HG03439 (cell line): Measurements from ENCODE around the gene GLT1D1.

Experiments used
- ATAC-seq: cut with Tn5 transposase; IDR thresholded peaks from one replicate; pipeline ENCODE4 v1.9.1; 2021; ENCODE audit warnings: mild to moderate bottlenecking, moderate library complexity; ENCODE audit not compliant: unreplicated experiment

Gene GLT1D1

DNA sequence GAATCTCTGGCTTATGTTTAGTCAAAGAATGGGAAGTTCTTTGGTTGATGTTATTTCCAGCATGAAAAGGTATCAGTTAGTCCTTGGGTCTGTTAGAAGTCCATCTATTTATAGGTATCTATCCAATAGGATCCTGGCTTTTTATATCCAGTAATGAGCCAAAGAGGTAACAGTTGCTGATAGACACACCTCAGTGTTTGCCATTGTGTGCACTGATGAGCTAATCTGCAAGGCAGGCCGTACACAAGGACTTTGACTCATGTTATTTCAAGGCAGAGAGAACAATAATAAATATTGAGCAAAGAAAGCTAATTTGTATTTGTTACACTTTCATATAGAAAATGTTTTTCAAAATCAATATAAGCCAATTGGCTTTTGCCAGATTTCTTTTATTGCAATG is 56.4 kb downstream of the GLT1D1 start:
- no peak for ATAC-seq

DNA sequence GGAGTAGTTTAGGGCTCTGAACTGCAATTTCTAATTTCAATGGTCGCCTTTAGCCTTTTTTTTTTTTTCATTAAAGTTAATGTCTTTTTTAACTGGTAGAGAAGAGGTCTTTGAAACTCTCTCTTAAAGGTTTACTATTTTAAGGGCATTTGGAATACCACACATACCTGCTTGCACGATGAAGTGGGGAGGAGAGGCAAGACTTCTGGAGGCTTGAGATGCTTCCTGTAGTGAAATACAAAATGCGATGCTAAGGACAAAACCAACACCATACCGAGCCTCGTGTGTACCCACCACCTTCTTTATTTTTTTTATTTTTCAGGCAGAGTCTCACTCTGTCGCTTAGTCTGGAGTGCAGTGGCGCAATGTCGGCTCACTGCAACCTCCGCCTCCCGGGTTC is 57.4 kb downstream of the GLT1D1 start:
- no peak for ATAC-seq

DNA sequence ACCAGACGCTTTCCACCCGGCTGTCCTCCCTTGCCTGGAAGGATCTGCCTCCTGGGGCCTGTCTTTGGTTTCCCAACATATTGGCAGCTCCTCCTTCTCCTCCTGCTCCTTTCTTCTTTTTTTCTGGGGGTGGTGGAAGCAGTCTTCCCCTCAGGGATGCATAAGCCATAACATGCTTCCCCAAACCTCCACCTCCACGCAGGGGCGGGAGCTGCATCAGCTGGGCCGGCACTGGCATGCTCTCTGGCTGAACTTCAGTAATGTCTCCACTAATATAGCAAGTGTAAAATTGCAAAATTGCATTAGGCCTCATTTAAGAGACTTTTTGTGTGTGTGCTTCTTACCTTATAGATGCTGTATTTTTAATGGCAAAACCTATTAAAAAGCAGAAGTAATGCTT is 58.6 kb downstream of the GLT1D1 start:
- ATAC-seq, result no peak

DNA sequence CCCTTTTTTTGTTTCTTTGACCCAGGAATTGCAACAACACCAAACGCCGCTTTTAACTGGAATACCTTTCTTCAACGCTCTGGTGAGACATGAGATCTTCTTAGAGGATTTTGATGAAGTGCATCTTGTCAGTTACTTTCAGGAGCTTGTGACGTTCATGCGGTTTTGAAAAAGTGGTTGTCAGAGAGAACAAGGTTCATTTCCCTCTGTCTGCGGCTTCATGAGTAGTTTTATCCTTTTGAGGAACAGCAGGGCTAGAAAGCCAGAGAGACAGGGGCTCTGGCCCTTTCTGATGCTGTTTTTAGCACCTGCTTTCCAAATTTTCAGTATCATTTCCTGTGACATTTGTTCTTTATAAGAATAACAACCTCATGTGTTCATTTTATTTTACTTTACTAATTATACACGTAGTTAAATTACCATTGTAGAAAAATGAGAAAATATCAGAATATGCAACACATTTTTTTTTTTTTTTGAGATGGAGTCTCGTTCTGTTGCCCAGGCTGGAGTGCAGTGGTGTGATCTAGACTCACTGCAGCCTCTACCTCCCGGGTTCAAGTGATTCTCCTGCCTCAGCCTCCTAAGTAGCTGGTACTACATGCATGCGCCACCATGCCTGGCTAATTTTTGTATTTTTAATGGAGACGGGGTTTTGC is 61.8 kb downstream of the GLT1D1 start:
- peak; percentile 77 for ATAC-seq

DNA sequence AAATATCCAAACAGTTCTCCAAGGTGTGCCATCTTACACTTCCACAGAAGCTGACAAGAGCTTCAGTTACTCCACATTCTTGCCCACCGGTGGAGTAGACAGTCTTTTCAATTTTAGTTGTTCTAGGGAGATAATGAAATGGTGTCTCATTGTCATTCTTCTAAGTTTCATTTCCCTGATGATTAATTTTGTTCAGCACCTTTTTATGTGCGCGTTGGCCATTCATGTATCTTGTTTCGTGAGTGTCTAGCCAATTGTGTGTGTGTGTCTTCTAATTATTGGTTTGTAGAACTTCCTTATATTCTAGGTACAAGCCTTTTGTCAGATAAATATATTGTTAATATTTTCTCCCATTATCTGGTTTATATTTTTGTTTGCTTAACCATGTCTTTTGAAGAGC is 63.1 kb downstream of the GLT1D1 start:
- no peak for ATAC-seq

DNA sequence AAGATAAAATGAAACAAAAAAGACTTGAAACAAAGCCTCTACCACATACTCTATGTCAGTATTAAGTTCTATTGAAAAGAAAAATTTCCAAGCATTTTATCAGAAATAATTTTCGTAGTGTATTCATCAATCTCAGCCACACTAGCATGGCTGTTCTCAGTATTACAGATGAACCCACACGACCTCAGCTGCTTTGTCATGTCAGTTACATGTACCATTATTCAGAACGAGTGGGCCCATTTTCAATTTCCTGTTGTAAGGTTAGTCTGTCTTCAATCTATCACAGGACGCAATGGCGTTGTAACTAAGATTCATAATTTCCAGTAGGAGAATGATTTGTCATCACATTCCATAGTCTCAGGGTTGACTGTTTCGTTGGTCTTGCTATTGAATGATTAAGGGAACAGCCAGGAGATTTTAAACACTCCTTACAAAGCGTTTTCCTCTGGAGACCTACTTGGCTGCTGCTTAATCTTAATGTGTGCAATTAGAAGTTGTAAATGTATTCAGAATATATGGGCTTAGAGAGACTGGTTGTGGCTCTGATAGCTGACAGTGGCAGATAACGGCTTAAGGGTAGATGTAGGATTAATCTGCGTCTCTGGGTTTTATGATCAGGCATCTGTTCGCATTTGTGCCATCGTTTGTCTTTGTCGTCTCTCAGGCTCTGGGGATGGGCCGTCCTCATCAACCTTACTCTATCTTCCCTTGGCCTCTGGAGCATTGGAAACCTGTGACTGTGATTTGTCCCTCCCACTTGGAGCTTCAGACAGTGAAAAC is 65.4 kb downstream of the GLT1D1 start:
- no peak for ATAC-seq

DNA sequence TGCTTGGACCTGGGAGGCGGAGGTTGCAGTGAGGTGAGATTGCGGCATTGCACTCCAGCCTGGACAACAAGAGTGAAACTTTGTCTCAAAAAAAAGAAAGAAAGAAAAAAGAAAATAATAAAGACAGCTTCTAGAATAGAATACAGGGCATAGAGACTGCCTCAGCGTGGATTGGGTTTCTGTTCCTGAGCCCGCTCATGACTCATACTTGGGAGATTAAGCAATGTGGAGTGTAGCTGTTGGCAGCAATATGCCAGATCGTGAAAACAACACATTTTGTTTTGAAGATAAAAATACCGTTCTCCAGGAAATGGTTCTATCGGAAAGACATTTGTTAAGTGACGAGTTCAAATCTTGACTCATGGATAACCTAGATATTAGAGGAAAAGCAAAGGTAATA is 67.2 kb downstream of the GLT1D1 start:
- no peak for ATAC-seq

DNA sequence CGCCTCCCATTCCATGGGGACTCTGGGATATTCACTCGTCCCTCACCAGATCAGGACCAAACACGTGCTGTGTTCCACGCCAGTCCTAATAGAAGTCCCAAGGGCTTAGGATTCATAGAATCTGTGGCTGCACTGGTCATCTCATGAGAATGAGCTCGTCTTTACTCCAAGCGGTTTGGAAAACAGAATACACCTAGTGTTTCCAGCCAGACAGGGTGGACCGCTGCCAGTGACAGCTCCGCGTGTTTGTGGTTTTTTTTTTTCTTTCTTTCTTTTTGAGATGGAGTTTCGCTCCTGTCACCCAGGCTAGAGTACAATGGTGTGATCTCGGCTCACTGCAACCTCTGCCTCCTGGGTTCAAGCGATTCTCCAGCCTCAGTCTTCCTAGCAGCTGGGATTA is 75.1 kb downstream of the GLT1D1 start:
- ATAC-seq, result no peak

DNA sequence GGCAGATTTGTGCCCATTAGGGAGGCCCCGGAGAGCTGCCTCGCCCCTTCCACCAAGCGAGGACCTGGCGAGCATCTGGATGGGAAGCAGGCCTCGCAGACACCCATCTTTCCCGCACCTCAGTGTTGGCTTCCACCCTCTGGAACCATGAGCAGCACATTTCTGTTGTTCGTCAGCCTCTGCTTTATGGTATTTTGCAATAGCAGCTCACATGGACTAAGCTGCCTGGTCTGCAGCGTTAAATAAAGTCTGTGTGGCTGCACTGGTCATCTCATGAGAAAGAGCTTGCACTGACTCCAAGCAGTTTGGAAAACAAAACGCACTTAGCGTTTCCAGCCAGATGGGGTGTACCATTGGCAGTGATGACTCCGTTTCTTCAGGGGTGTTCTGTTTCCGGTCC is 75.8 kb downstream of the GLT1D1 start:
- ATAC-seq, result no peak

DNA sequence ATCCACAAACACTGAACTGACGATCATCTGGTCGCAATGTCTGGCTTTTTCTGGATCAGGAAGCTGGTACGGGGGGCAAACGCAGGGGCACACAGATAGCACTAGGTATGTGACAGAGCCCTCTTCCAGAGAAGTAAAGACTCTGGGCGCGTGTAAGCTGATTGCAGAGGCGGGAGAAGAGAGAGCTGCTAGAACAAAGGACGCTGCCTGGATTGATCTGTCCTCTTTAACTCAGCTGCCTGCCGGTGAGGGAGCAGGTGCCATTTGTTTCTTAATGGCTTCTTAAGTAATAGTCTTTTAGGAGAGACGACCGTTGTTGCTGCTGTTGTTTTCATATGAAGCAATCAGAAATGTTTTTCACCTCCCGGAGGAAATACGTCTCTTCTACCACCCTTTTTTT is 77.3 kb downstream of the GLT1D1 start:
- ATAC-seq, result no peak

DNA sequence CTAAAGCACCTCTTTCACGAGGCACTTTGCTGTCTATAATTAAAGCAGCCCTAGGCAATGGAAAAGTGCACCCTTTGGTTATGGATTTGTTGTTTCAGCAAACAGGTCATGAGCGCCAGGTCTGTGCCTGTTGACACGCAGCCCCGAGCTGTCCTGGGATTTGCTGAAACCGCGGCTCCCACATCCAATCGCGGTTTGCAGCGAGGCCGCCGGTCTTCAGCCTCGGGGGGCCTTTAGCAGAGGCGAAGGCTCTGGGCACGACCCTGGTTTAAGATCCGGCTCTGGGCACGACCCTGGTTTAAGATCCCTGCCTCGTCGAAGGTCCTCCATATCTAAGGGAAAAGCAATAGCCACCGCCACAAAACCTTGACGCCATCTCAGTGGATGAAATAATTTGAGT is 79.2 kb downstream of the GLT1D1 start:
- ATAC-seq, result no peak

DNA sequence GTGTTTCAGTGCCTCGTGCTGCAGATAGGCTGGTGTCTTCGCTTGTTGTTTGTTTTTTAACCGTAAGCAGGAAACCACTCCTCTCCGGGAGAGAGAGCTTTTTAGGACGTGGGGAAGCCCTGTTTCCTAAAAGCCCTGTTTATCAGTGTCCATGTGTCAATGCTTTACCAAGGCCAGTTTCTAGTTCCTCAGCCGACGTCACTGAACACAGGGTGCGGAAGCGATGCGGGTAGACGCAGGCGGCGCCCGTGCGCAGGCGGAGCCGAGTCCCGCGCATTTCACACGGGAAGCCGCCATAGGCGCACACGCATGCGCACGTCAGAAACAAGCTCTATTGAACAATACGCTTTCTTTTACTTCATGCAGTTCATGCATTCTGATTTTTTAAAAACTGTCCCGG is 79.8 kb downstream of the GLT1D1 start:
- ATAC-seq, result no peak

DNA sequence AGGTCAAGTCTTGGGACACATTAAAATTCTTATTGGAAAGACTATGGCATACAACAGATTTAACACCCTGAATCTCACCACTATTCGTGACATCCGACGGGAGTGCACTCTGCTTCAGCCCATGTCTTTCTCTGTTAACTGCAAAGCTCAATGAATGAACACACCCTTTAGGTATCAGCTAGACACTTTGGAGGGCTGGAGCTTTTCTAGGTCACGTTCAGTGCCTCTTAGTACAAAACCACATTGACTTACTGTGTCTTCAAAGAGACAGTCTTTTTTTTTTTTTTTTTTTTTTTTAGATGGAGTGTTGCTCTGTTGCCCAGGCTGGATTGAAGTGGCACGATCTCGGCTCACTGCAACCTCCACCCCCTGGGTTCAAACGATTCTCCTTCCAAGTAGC is 80.6 kb downstream of the GLT1D1 start:
- no peak for ATAC-seq

DNA sequence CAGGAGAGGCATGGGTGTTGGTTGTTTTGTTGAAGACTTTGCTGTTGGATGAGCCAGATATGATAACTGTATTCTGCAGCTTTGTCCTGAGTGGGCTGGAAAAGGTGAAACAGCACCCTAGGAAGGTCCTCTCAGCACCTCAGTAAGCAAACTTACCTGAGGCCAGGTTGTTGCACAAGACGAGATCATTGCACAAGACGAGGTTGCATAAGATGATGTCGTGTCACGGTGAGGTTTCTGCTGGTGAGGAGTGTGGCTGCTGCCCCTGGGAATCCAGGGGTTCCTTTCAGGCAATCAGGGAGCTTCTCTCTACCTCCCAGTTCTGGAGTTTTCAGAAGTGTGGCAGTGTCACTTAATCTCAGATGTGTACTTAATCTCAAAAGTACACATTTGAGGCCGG is 85.6 kb downstream of the GLT1D1 start:
- no peak for ATAC-seq

DNA sequence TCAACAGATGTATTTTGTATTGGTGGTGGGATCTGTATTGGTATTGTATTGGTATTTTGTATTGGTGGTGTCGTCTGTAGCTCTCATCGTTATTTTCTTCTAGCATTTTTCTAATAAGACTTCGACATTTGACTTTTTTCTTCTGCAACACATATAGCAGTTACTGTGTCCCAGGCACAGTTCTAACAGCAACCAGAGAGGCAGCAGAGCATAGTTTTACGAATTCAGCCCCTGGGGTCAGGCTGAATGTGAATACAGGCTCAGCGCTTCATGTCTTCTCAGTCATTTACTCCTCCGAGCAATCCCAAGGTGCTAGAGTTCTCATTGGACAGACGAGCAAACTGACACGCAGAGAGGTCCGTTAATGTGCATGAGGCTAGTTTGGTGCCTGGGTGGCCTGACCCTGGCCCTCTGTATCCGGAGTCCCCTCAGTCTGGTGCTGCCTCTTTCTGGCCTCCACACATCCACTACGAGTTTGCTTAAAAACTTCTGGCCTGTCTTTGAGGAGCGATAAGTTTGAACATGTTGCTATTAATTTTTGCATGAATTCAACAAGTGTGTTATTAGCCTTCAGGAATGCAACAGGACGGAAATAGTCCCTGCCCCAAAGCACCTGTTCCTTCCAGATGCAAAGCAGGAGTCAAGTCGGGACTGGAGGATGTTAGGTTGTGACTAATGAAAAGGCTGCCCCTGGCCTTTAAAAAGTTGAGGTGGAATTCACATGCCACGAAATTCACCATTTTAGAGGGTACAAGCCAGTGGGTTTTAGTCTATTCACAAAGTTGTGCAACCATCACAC is 87.0 kb downstream of the GLT1D1 start:
- ATAC-seq, result no peak

DNA sequence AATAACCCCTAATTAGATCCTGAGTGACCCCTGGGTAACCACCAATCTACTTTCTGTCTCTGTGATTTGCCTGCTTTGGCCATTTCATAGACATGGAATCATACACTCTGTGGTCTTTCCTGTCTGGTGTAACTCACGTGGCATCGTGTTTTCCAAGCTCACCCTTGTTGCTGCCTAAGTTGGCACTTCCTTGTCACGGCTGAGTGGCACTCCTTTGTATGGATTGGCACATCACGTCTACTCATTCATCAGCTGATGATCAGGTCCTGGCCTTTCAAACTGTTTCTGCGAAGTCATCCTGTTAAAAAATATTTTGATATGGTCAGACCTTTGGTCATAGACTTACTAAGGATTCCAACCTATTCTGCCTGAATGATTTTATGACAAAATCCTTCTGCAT is 87.7 kb downstream of the GLT1D1 start:
- no peak for ATAC-seq

DNA sequence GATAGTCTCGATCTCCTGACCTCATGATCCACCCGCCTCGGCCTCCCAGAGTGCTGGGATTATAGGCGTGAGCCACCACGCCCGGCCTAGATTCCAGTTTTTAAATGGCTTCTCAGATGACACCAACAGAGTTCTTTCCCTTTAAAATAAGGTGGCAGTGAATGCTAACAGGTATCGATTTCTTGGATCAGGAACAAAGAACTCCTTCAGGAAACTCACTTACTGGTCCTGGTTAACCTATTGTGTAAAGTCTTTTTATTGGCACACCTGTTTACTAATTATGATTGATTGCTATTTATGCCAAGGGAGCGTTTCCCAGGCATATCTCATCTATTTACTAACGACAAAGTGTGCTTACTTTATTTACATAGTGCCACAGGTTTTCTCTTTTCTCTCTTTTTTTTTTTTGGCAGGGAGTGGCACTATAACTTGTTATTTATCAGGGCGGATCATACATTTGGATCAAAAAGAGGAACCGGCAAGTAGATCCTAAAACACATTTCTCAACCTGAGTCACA is 89.7 kb downstream of the GLT1D1 start:
- no peak for ATAC-seq

DNA sequence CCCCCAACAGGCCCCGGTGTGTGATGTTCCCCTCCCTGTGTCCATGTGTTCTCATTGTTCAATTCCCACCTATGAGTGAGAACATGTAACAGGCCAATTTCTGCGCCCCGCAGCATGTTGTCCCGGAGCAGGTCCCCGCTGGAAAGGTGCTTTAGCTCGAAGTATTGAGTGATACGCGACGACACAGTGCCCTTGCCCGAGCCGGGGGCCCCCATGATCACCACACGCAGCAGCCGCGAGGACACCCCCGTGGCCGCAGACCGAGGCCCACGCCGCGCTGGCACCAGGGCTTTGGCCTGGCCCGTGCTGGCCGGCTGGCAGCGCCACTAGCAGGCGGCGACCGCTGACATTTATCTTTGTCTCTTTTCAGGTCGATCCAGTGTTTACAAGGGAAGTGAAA is 91.7 kb downstream of the GLT1D1 start:
- no peak for ATAC-seq

DNA sequence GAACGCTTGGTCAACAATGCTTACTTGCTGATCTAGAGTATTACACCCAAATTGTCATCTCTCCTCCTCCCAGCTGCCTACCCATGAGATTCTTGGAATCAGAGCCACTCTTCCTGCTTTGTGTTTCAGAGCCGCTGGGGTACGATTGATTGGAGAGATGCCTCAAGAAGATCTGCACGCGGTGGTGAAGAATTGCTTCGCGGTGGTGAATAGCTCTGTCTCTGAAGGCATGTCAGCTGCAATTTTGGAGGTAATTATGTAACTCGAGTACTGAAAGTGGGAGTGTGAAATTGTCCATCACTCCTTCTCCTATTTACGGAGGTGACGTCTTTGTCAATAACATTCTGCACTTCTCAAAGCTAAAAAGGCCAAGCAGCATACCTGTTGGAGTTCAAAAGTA is 93.9 kb downstream of the GLT1D1 start:
- ATAC-seq, result no peak

DNA sequence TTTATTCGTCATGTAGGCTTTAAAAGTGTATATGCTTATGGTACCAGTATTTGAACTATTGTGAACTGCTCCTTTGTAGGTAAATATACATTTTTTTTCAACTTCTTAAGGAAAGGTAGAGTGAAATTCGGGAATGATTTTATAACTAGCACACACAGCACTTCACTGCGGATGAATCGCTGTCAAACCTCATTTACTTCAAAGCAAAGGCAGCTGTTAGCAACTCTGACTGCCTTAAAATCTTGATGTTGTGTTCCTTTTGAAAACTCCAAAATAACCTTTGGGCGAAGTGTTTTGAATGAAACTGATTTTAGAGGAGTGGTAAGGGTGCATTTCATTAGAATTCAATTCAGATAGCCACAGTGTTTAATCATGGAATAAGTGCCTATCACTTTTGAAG is 95.8 kb downstream of the GLT1D1 start:
- ATAC-seq, result no peak

DNA sequence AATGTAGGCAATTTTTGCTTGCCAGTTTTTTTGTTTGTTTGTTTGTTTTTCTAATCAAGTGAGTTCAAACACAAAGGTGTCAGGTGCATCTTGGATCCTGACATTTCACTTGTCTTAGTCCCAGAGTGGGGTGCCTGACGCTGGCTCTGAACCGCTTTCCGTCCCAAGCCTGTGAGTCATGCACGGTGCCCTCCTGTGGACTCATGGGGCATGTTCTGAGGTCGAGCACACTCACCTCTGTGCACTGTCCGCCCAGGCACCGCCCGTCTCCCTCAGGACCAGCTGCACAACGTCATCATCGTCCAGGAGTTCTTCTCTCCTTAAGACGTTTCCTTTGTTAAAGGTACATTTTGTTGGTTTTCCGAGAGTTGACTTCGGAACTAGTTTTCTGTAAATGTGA is 98.2 kb downstream of the GLT1D1 start:
- ATAC-seq, result no peak

DNA sequence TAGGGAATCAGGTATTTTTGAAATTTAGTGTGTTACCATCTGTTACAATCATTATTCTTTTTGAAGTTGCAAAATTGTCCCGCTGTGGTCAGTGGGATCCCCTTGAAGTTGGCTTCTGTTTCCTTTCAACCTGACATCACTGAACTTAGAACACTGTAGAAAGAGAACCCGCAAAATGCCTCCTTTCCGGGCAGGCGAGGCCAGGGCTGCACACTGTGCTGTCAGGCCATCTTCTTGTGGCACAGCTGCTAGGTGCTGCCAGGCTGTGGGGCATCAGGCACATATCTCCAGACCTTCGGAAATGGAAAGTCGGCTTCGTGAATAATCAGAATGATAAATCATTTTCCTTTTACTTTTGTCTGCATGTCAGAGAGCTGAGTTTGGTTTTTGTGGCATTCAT is 103.5 kb downstream of the GLT1D1 start:
- ATAC-seq, result no peak
